Measurements from ENCODE around the gene SPACA9. TPM values are rescaled to one million over a fixed set of nuclear protein-coding genes. Genes with fewer than 3 reads are reported as not detected.

Gene SPACA9
- total and polyA plus RNA-seq, 10 of the 15 experiments (the other 5 are each of a cell fraction or from before 2014, with no cell fraction given) = 0.68 to 2.9 (median 1.0) TPM

- WGBS (ENCODE audit: insufficient coverage, insufficient replicate concordance, low lambda C conversion rate, missing lambda C conversion rate) = 58% methylated on average over 17 of the region's 18 CpGs
- Histone ChIP-seq H3K36me3 (ENCODE audit: control insufficient read depth in 2 of 2, insufficient read depth in 2 of 2, low read length in 1 of 2) (no peaks in the 10 kb centered on the region), H2AFZ (ENCODE audit: control insufficient read depth, low read depth, low read length) (no peak overlapping the region), H3K9ac (ENCODE audit: control insufficient read depth, insufficient read depth, low read length) (no peak overlapping the region), H3K4me1 (ENCODE audit: control insufficient read depth, insufficient read depth, low read length) (no peaks in the 10 kb centered on the region), H3K4me3 (no peak overlapping the region), H3K4me2 (ENCODE audit: control insufficient read depth, insufficient read depth) (no peak overlapping the region), H3K27ac (ENCODE audit: control insufficient read depth, insufficient read depth) (no peak overlapping the region), H3K9me3 (replicated peaks; ENCODE audit: control insufficient read depth, insufficient read depth, low read length) (no peaks in the 10 kb centered on the region), H3K79me2 (ENCODE audit: control insufficient read depth, insufficient read depth, low read length) (no peaks in the 10 kb centered on the region), H4K20me1 (ENCODE audit: control insufficient read depth, insufficient read depth) (no peaks in the 10 kb centered on the region), H3K27me3 (replicated peaks in 1 of 2; ENCODE audit: control insufficient read depth in 2 of 2, insufficient read depth in 2 of 2, low read length in 1 of 2) (peaks cover 2% of the 10 kb centered on the region in 2 experiments; a peak in 1 of 4 replicates)
- DNase-seq (ENCODE audit: low read depth, low spot score) = no peak
- CTCF ChIA-PET = interaction anchor here (2.3 kb wide), 1 partner anchor 14 kb away, joined by 8 read pairs; no protein-coding TSS in a partner anchor
- intact Hi-C loops (cut with micrococcal nuclease; ENCODE audit: unreplicated experiment) = no loop called here
- RAD21 ChIA-PET (ENCODE audit: unreplicated experiment) = interaction anchor here (0.6 kb wide), 1 partner anchor 53 kb away, joined by 3 read pairs; no protein-coding TSS in a partner anchor
- SMC1A ChIA-PET (ENCODE audit: uncharacterized antibody, unreplicated experiment) = no interaction called here
- TF ChIP-seq IRF5 (IDR thresholded peaks at IDR 0.05; ENCODE audit: borderline replicate concordance) (no peak), BRCA1 (IDR thresholded peaks at IDR 0.05; ENCODE audit: low read depth, low read length) (no peak), USF1 (IDR thresholded peaks at IDR 0.05; ENCODE audit: borderline replicate concordance, extremely low read length, insufficient read depth, low read depth, low read length) (no peak), RUNX3 (IDR thresholded peaks at IDR 0.05; ENCODE audit: low read length) (no peak)
- ATAC-seq = no peak
- POLR2A ChIA-PET = no interaction called here
- in situ Hi-C loops (cut with MboI) = no loop called here
- BruUV-seq (replicated peaks) = no TSS peak
- no peak for FAIRE-seq
Observed at GRCh38 chr9:132887181-132888120, 8.8 kb downstream of the SPACA9 start.

Data from GM12878 (cell line).